ENCODE measurements around the gene TRAT1. TPM values are rescaled to one million over a fixed set of nuclear protein-coding genes. Genes with fewer than 3 reads are reported as not detected.
"Not testable (repeated sequence)": the region's sequence is repeated elsewhere in the genome, so short reads cannot be mapped to it uniquely, and the experiment has no call there.

The TRAT1 gene
- total RNA-seq, 1 donor from 2014 or later = under 0.01 TPM

DNA sequence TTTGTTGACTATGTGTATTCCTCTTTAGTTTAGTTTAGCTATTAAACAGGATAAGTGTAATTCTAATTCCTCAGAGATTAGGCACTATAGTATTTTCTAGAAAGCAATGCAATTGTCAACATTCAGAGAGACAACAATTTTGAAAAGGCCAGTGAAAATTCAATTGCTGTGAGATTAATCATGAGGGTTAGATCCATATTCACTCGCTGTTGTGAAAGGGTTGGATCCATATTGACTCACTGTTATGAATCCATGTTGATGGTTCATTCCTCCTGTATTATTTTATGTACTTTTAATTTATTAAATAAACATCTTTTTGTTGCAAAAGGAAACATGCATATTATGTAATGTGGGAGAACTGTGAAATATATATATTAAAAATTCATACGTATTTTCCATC is 641 bp downstream of the TRAT1 start:
- Histone ChIP-seq H3K9me3 (ENCODE audit: control insufficient read depth in 3 of 3, low read length in 3 of 3) (no peaks in the 10 kb centered on the region), H3K9ac (ENCODE audit: low read depth in 1 of 3, low read length in 3 of 3) (no peak overlapping the region), H3K4me1 (ENCODE audit: control insufficient read depth in 3 of 3, insufficient read depth in 3 of 3, low read length in 3 of 3) (no peaks in the 10 kb centered on the region), H3K36me3 (ENCODE audit: control insufficient read depth in 3 of 3, insufficient read depth in 3 of 3, low read length in 3 of 3) (no peaks in the 10 kb centered on the region), H3K27ac (ENCODE audit: low read depth, low read length) (no peak overlapping the region), H3K27me3 (ENCODE audit: control insufficient read depth in 3 of 3, insufficient read depth in 3 of 3, low read length in 3 of 3) (no peaks in the 10 kb centered on the region), H3K4me3 (ENCODE audit: low read length in 3 of 3) (no peak overlapping the region)

DNA sequence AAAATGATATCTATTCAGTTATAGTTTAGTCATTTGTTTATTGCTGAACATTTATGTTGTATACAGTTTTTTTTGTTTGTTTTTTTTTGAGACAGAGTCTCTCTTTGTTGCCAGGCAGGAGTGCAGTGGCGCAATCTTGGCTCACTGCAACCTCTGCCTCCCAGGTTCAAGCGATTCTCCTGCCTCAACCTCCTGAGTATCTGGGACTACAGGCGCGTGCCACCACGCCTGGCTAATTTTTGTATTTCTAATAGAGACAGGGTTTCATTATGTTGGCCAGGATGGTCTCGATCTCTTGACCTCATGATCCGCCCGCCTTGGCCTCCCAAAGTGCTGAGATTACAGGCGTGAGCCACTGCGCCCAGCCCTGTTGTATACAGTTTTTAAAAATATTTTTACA is 1.2 kb downstream of the TRAT1 start:
- H3K9ac ChIP-seq (ENCODE audit: low read depth in 1 of 3, low read length in 3 of 3); H3K9me3 ChIP-seq (ENCODE audit: control insufficient read depth in 3 of 3, low read length in 3 of 3); H3K27ac ChIP-seq (ENCODE audit: low read depth, low read length); H3K4me3 ChIP-seq (ENCODE audit: low read length in 3 of 3); H3K36me3 ChIP-seq (ENCODE audit: control insufficient read depth in 3 of 3, insufficient read depth in 3 of 3, low read length in 3 of 3); H3K4me1 ChIP-seq (ENCODE audit: control insufficient read depth in 3 of 3, insufficient read depth in 3 of 3, low read length in 3 of 3); H3K27me3 ChIP-seq (ENCODE audit: control insufficient read depth in 3 of 3, insufficient read depth in 3 of 3, low read length in 3 of 3): not testable (repeated sequence)

DNA sequence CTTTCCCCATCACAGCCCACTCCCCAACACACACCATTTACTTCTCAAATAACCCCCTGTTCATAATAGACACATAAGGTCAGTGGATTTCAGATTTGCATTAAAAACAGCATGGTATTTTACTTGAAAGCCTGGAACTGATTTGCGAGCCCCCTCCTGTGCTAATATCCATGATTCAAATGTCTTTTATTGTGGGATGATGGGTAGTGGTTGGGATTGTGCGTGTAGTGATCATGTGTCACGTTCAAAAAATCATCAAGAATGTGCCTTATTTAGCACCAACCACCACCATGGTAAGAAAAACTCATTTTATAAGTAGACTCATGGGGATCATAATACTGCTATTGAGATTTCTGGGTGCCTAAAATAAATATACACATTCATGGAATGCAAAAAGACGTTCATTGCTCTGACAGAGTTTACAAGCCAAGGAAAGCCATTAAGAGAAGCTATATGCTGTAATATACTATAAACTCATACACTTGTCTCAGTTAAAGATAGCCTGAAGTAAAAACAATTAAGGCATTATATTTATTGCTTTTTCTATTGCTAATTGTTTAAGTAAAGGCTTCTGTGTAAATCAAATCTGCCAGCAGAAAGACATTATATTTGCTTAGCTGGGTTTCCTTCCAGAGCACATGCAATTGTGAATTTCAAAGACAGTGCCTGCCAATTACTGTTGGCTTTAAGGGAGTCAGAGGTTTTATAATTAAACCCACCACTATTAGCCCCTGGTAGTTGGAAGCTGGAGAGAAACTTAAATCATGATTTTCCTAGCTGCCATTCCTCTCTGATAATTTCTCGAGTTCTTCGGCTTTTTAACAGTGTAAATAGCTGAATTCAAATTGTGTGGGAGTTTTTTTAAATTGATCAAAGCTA is 4.0 kb downstream of the TRAT1 start:
- Histone ChIP-seq H3K4me3 (ENCODE audit: low read length in 3 of 3) (no peak overlapping the region), H3K4me1 (ENCODE audit: control insufficient read depth in 3 of 3, insufficient read depth in 3 of 3, low read length in 3 of 3) (no peaks in the 10 kb centered on the region), H3K27me3 (ENCODE audit: control insufficient read depth in 3 of 3, insufficient read depth in 3 of 3, low read length in 3 of 3) (no peaks in the 10 kb centered on the region), H3K9ac (ENCODE audit: low read depth in 1 of 3, low read length in 3 of 3) (no peak overlapping the region), H3K36me3 (ENCODE audit: control insufficient read depth in 3 of 3, insufficient read depth in 3 of 3, low read length in 3 of 3) (no peaks in the 10 kb centered on the region), H3K9me3 (ENCODE audit: control insufficient read depth in 3 of 3, low read length in 3 of 3) (no peaks in the 10 kb centered on the region), H3K27ac (ENCODE audit: low read depth, low read length) (no peak overlapping the region)

- Histone ChIP-seq H3K4me3 (ENCODE audit: low read length in 3 of 3) (no peak overlapping the region), H3K27ac (ENCODE audit: low read depth, low read length) (no peak overlapping the region), H3K27me3 (ENCODE audit: control insufficient read depth in 3 of 3, insufficient read depth in 3 of 3, low read length in 3 of 3) (no peaks in the 10 kb centered on the region), H3K9ac (ENCODE audit: low read depth in 1 of 3, low read length in 3 of 3) (no peak overlapping the region), H3K4me1 (ENCODE audit: control insufficient read depth in 3 of 3, insufficient read depth in 3 of 3, low read length in 3 of 3) (no peaks in the 10 kb centered on the region), H3K36me3 (ENCODE audit: control insufficient read depth in 3 of 3, insufficient read depth in 3 of 3, low read length in 3 of 3) (no peaks in the 10 kb centered on the region), H3K9me3 (ENCODE audit: control insufficient read depth in 3 of 3, low read length in 3 of 3) (no peaks in the 10 kb centered on the region)
Observed at GRCh38 chr3:108830381-108830780, 7.8 kb downstream of the TRAT1 start.

DNA sequence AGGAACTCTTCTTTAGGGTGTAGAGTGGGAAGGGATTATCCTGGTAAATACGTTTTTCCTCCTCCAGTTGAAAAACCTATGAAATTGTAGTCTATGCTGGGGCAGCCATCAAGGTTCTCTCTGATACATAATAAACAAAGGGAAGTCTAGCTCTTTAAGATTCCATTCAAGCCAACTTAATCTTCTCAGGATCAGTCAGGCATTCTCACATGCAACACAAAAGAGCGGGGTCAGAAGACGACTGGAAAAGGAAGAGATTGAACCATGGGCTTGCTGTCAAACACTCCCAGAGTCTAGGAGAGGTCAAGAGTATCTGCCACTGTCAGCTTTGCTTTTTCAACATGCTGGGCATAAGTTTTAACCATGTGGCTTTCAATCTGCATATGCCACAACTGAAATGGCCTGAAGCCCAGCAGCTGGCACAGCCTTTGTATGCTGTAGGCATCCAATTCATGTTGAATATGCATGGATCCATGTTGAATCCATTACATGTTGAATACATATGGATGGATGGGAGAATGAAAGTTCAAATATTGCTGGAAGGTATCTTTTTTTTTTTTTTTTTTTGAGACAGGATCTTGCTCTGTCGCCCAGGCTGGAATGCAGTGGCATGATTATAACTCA is 8.5 kb downstream of the TRAT1 start:
- Histone ChIP-seq H3K36me3 (ENCODE audit: control insufficient read depth in 3 of 3, insufficient read depth in 3 of 3, low read length in 3 of 3) (no peaks in the 10 kb centered on the region), H3K27ac (ENCODE audit: low read depth, low read length) (no peak overlapping the region), H3K9me3 (ENCODE audit: control insufficient read depth in 3 of 3, low read length in 3 of 3) (no peaks in the 10 kb centered on the region), H3K27me3 (ENCODE audit: control insufficient read depth in 3 of 3, insufficient read depth in 3 of 3, low read length in 3 of 3) (no peaks in the 10 kb centered on the region), H3K4me3 (ENCODE audit: low read length in 3 of 3) (no peak overlapping the region), H3K9ac (ENCODE audit: low read depth in 1 of 3, low read length in 3 of 3) (no peak overlapping the region), H3K4me1 (ENCODE audit: control insufficient read depth in 3 of 3, insufficient read depth in 3 of 3, low read length in 3 of 3) (no peaks in the 10 kb centered on the region)

DNA sequence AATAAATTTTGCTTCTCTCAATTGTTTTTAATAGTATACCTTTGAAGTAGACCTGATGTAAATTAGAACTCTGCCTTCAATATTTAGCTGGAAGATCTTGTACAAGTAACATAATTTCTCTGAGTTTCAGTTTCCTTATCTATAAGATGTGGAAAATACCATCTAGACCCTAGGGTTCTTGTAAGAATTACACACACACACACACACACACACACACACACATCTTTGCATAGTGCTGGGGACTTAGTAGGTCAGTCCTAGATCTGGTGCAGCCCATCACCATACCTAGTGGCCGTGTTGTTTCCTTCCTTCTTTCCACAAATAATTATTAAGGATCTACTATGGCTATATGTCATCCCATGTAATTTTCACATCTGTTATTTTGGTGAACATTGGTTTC is 11.0 kb downstream of the TRAT1 start:
- Histone ChIP-seq H3K9ac (ENCODE audit: low read depth in 1 of 3, low read length in 3 of 3) (no peak overlapping the region), H3K4me3 (ENCODE audit: low read length in 3 of 3) (no peak overlapping the region), H3K4me1 (ENCODE audit: control insufficient read depth in 3 of 3, insufficient read depth in 3 of 3, low read length in 3 of 3) (no peaks in the 10 kb centered on the region), H3K27ac (ENCODE audit: low read depth, low read length) (no peak overlapping the region), H3K36me3 (ENCODE audit: control insufficient read depth in 3 of 3, insufficient read depth in 3 of 3, low read length in 3 of 3) (no peaks in the 10 kb centered on the region), H3K9me3 (ENCODE audit: control insufficient read depth in 3 of 3, low read length in 3 of 3) (no peaks in the 10 kb centered on the region), H3K27me3 (ENCODE audit: control insufficient read depth in 3 of 3, insufficient read depth in 3 of 3, low read length in 3 of 3) (no peaks in the 10 kb centered on the region)

DNA sequence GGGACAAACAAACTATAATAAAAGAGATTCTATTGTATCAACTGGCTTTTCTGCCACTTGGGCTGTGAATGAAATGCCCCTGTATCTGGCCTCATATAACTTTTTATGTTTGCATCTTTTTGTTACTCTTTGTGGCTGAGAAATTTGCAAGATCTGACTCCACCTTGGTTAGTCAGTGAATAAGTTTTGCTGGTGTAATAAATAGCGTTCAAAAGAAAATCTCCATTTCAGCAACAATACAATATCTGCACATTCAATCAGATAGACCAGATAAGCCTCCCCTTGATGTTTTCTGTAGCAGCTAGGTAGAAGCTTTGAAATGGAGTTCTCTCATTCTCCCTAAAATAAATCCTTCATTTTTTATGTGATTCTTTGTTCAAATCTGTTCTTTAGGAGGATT is 12.0 kb downstream of the TRAT1 start:
- H3K27ac ChIP-seq (ENCODE audit: low read depth, low read length) = no peak overlapping the region
- no peaks in the 10 kb centered on the region for H3K27me3 ChIP-seq (ENCODE audit: control insufficient read depth in 3 of 3, insufficient read depth in 3 of 3, low read length in 3 of 3)
- H3K36me3 ChIP-seq (ENCODE audit: control insufficient read depth in 3 of 3, insufficient read depth in 3 of 3, low read length in 3 of 3) = no peaks in the 10 kb centered on the region
- H3K4me1 ChIP-seq (ENCODE audit: control insufficient read depth in 3 of 3, insufficient read depth in 3 of 3, low read length in 3 of 3) = no peaks in the 10 kb centered on the region
- H3K4me3 ChIP-seq (ENCODE audit: low read length in 3 of 3) = no peak overlapping the region
- no peaks in the 10 kb centered on the region for H3K9me3 ChIP-seq (ENCODE audit: control insufficient read depth in 3 of 3, low read length in 3 of 3)
- no peak overlapping the region for H3K9ac ChIP-seq (ENCODE audit: low read depth in 1 of 3, low read length in 3 of 3)

DNA sequence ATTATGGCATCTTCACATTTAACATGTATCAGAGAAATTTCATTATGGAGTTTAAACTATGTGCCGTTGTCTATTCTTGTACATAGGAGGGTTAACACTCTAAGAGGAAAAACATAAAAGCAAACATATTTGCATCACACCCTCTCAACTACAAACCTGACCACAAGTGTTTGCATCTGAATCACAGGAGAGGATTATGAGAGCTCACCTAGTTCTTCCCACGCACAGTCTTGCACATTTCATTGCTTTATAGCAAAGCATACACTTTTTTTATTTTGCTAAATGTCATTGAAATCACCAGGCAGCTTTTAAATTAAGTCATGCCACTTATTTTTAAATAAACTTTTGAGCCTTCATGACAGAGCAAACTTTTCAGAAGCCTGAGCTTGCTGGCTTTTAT is 12.5 kb downstream of the TRAT1 start:
- Histone ChIP-seq H3K4me1 (ENCODE audit: control insufficient read depth in 3 of 3, insufficient read depth in 3 of 3, low read length in 3 of 3) (no peaks in the 10 kb centered on the region), H3K9me3 (ENCODE audit: control insufficient read depth in 3 of 3, low read length in 3 of 3) (no peaks in the 10 kb centered on the region), H3K27me3 (ENCODE audit: control insufficient read depth in 3 of 3, insufficient read depth in 3 of 3, low read length in 3 of 3) (no peaks in the 10 kb centered on the region), H3K27ac (ENCODE audit: low read depth, low read length) (no peak overlapping the region), H3K9ac (ENCODE audit: low read depth in 1 of 3, low read length in 3 of 3) (no peak overlapping the region), H3K36me3 (ENCODE audit: control insufficient read depth in 3 of 3, insufficient read depth in 3 of 3, low read length in 3 of 3) (no peaks in the 10 kb centered on the region), H3K4me3 (ENCODE audit: low read length in 3 of 3) (no peak overlapping the region)

- Histone ChIP-seq H3K4me1 (ENCODE audit: control insufficient read depth in 3 of 3, insufficient read depth in 3 of 3, low read length in 3 of 3) (no peaks in the 10 kb centered on the region), H3K4me3 (ENCODE audit: low read length in 3 of 3) (no peak overlapping the region), H3K36me3 (ENCODE audit: control insufficient read depth in 3 of 3, insufficient read depth in 3 of 3, low read length in 3 of 3) (no peaks in the 10 kb centered on the region), H3K9me3 (ENCODE audit: control insufficient read depth in 3 of 3, low read length in 3 of 3) (no peaks in the 10 kb centered on the region), H3K27ac (ENCODE audit: low read depth, low read length) (no peak overlapping the region), H3K9ac (ENCODE audit: low read depth in 1 of 3, low read length in 3 of 3) (no peak overlapping the region), H3K27me3 (ENCODE audit: control insufficient read depth in 3 of 3, insufficient read depth in 3 of 3, low read length in 3 of 3) (no peaks in the 10 kb centered on the region)
Observed at GRCh38 chr3:108838436-108838835, 15.8 kb downstream of the TRAT1 start.

DNA sequence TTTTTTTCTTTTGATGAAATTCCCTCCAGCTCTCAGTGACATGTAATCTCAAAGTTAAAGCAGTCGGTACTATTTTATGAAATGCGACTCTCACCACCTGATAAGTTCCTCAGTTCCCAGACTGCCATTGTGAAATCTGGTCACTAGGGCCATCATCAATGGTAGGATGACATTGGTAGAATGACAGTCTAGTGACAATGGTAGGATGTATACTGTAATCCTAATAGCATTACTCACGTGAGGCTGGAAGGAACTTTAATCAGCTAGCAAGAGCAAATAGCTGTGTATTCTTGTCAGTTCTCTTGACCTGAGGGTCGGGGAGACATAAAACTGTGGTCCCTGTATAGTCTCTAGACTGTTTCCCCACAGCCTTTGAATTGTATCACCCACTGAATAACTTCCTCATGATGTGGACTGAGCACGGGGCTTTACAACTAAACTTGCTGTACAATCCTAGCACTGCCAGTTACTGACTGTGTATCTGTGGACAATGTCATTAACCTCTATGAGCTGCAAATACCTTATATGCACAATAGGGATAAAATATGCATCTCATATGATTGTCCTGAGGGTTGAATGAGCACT is 23.2 kb downstream of the TRAT1 start:
- no peak overlapping the region for H3K27ac ChIP-seq (ENCODE audit: low read depth, low read length)
- no peak overlapping the region for H3K9ac ChIP-seq (ENCODE audit: low read depth in 1 of 3, low read length in 3 of 3)
- H3K36me3 ChIP-seq (ENCODE audit: control insufficient read depth in 3 of 3, insufficient read depth in 3 of 3, low read length in 3 of 3) = no peaks in the 10 kb centered on the region
- H3K4me1 ChIP-seq (ENCODE audit: control insufficient read depth in 3 of 3, insufficient read depth in 3 of 3, low read length in 3 of 3) = no peaks in the 10 kb centered on the region
- H3K27me3 ChIP-seq (ENCODE audit: control insufficient read depth in 3 of 3, insufficient read depth in 3 of 3, low read length in 3 of 3) = no peaks in the 10 kb centered on the region
- H3K4me3 ChIP-seq (ENCODE audit: low read length in 3 of 3) = no peak overlapping the region
- no peaks in the 10 kb centered on the region for H3K9me3 ChIP-seq (ENCODE audit: control insufficient read depth in 3 of 3, low read length in 3 of 3)

All from skeletal muscle tissue (tissue), 4 donors.